IMR-90 (cell line): ENCODE data around the gene CDKN1A. TPM values are rescaled to one million over a fixed set of nuclear protein-coding genes. Genes with fewer than 3 reads are reported as not detected.
A peak's percentile ranks its signal among the peaks of the same experiment; 100 is the strongest.

Source experiments
- ATAC-seq: fragments of 200-7000 bp; cut with Tn5 transposase; 2 replicates; pipeline ENCODE4 v1.9.1; 2020; ENCODE audit warnings: low read depth, mild to moderate bottlenecking, moderate library complexity
- BruUV-seq: library from RNA; stranded (reverse); fragments of 400-500 nt; replicated peaks from 2 replicates; lab custom pipeline; 2021; lab: Mats Ljungman, UMichigan
- CTCF ChIA-PET: fragments of 300-600 bp; formaldehyde crosslinking; extraction: SDS; loops from one replicate; lab custom pipeline; 2021; ENCODE audit warnings: antibody characterized with exemption; lab: Yijun Ruan, JAX
- POLR2A ChIA-PET: fragments of 300-600 bp; sonication (Branson Sonifier 250); formaldehyde crosslinking; loops from one replicate; lab custom pipeline; 2022; ENCODE audit warnings: antibody characterized with exemption; ENCODE audit not compliant: unreplicated experiment; lab: Charles Lee
- DNase-seq: peaks from one replicate; pipeline ENCODE4 v3.0.0; 2013
- H2AFZ ChIP-seq: replicated peaks from 2 replicates; pipeline ENCODE3; 2013; ENCODE audit warnings: low read length, mild to moderate bottlenecking; ENCODE audit not compliant: poor library complexity
- H2AK5ac ChIP-seq: 2 replicates; pipeline ENCODE4 v1.6.1; 2013; ENCODE audit warnings: low read depth, low read length, inconsistent platforms
- H2AK9ac ChIP-seq: replicated peaks from 2 replicates; pipeline ENCODE3; 2013; ENCODE audit warnings: mild to moderate bottlenecking, low read depth, low read length, moderate library complexity; ENCODE audit not compliant: poor library complexity
- H2BK120ac ChIP-seq: 2 replicates; pipeline ENCODE4 v1.6.1; 2013; ENCODE audit warnings: low read depth, low read length, inconsistent platforms
- H2BK15ac ChIP-seq: 3 replicates; pipeline ENCODE4 v1.6.1; 2013; ENCODE audit warnings: low read depth, low read length, inconsistent platforms
- H2BK20ac ChIP-seq: 2 replicates; pipeline ENCODE4 v1.6.1; 2013; ENCODE audit warnings: low read depth, mild to moderate bottlenecking, inconsistent platforms, low read length, moderate library complexity
- H2BK5ac ChIP-seq: 2 replicates; pipeline ENCODE4 v1.6.1; 2013; ENCODE audit warnings: mild to moderate bottlenecking, low read depth, low read length, inconsistent platforms; ENCODE audit not compliant: poor library complexity, severe bottlenecking
- H3K14ac ChIP-seq: replicated peaks from 2 replicates; pipeline ENCODE4 v1.6.1; 2013; ENCODE audit warnings: low read depth, low read length, inconsistent platforms
- H3K18ac ChIP-seq: 2 replicates; pipeline ENCODE4 v1.6.1; 2013; ENCODE audit warnings: low read depth, low read length, control low read depth
- H3K23ac ChIP-seq: 2 replicates; pipeline ENCODE4 v1.6.1; 2013; ENCODE audit warnings: low read depth, low read length, inconsistent platforms
- H3K27ac ChIP-seq: 2 replicates; pipeline ENCODE4 v1.5.1; 2013; ENCODE audit warnings: mild to moderate bottlenecking, control low read depth, low read length; ENCODE audit not compliant: insufficient read depth
- H3K27me3 ChIP-seq: 2 replicates; pipeline ENCODE4 v1.6.1; 2013; ENCODE audit warnings: low read length; ENCODE audit not compliant: control insufficient read depth, insufficient read depth
- H3K36me3 ChIP-seq: 2 replicates; pipeline ENCODE4 v1.6.1; 2013; ENCODE audit warnings: low read length, mixed read lengths; ENCODE audit not compliant: control insufficient read depth, insufficient read depth
- H3K4ac ChIP-seq: 2 replicates; pipeline ENCODE4 v1.6.1; 2013; ENCODE audit warnings: low read depth, low read length, inconsistent platforms
- H3K4me1 ChIP-seq: 2 replicates; pipeline ENCODE4 v1.6.1; 2013; ENCODE audit warnings: low read length, mixed read lengths; ENCODE audit not compliant: control insufficient read depth, insufficient read depth
- H3K4me2 ChIP-seq: 2 replicates; pipeline ENCODE4 v1.6.1; 2013; ENCODE audit warnings: low read depth, mild to moderate bottlenecking, control low read depth, low read length, moderate library complexity
- H3K4me3 ChIP-seq: 2 replicates; pipeline ENCODE4 v1.5.1; 2013; ENCODE audit warnings: low read depth, mild to moderate bottlenecking, control low read depth, low read length, moderate library complexity; ENCODE audit not compliant: insufficient read depth
- H3K56ac ChIP-seq: 2 replicates; pipeline ENCODE4 v1.6.1; 2013; ENCODE audit warnings: low read length, inconsistent platforms; ENCODE audit not compliant: insufficient read depth; ENCODE audit errors: extremely low read depth
- H3K79me1 ChIP-seq, 2 experiments: 2 replicates each; pipeline ENCODE4 v1.6.1; 2013; ENCODE audit warnings: low read length in 2 of 2, inconsistent platforms in 1 of 2, low read depth in 1 of 2
- H3K9ac ChIP-seq: 2 replicates; pipeline ENCODE4 v1.6.1; 2013; ENCODE audit warnings: low read depth, low read length, control low read depth
- H3K9me1 ChIP-seq: 2 replicates; pipeline ENCODE4 v1.6.1; 2013; ENCODE audit warnings: low read length, inconsistent platforms; ENCODE audit not compliant: insufficient read depth
- H3K9me3 ChIP-seq: 2 replicates; pipeline ENCODE4 v1.6.1; 2013; ENCODE audit warnings: low read length; ENCODE audit not compliant: control insufficient read depth, insufficient read depth
- H4K20me1 ChIP-seq: 2 replicates; pipeline ENCODE4 v1.6.1; 2013; ENCODE audit warnings: low read length, inconsistent platforms; ENCODE audit not compliant: insufficient read depth
- H4K5ac ChIP-seq: 2 replicates; pipeline ENCODE4 v1.6.1; 2013; ENCODE audit warnings: mild to moderate bottlenecking, low read depth, low read length, control low read depth
- H4K8ac ChIP-seq, 2 experiments: 2 replicates each; pipeline ENCODE4 v1.6.1; 2013; ENCODE audit warnings: low read depth in 2 of 2, low read length in 2 of 2, control low read depth in 1 of 2, inconsistent platforms in 1 of 2
- H4K91ac ChIP-seq: 2 replicates; pipeline ENCODE4 v1.6.1; 2013; ENCODE audit warnings: low read depth, low read length, inconsistent platforms; ENCODE audit not compliant: insufficient read depth
- BHLHE40 ChIP-seq: fragments of 150-350 bp; IDR thresholded peaks from 2 replicates; pipeline ENCODE4 v1.6.1; 2016; ENCODE audit warnings: mild to moderate bottlenecking, low read depth, low read length
- CEBPB ChIP-seq: IDR thresholded peaks from 2 replicates; pipeline ENCODE4 v1.6.1; 2012; ENCODE audit warnings: low read depth, low read length, improper control_type of control experiment
- CHD1 ChIP-seq: IDR thresholded peaks from 2 replicates; pipeline ENCODE4 v1.6.1; 2012; ENCODE audit warnings: low read depth, low read length, improper control_type of control experiment
- FOS ChIP-seq: fragments of 150-350 bp; IDR thresholded peaks from 2 replicates; pipeline ENCODE4 v1.6.1; 2016; ENCODE audit warnings: low read depth, low read length
- MAFK ChIP-seq: IDR thresholded peaks from 2 replicates; pipeline ENCODE4 v1.6.1; 2012; ENCODE audit warnings: low read depth, low read length, improper control_type of control experiment
- NFE2L2 ChIP-seq: fragments of 150-350 bp; IDR thresholded peaks from 2 replicates; pipeline ENCODE4 v1.6.1; 2016; ENCODE audit warnings: low read depth, mild to moderate bottlenecking, low read length
- POLR2A ChIP-seq: IDR thresholded peaks from 2 replicates; pipeline ENCODE4 v1.6.1; 2012; ENCODE audit warnings: mild to moderate bottlenecking, low read depth, low read length
- RAD21 ChIP-seq: IDR thresholded peaks from 2 replicates; pipeline ENCODE4 v1.6.1; 2012; ENCODE audit warnings: low read length, improper control_type of control experiment
- RCOR1 ChIP-seq: IDR thresholded peaks from 2 replicates; pipeline ENCODE4 v1.6.1; 2012; ENCODE audit warnings: mild to moderate bottlenecking, low read length, improper control_type of control experiment; ENCODE audit not compliant: insufficient replicate concordance
- RFX5 ChIP-seq: IDR thresholded peaks from 2 replicates; pipeline ENCODE4 v1.8.0; 2012; ENCODE audit warnings: low read depth, mild to moderate bottlenecking, low read length, moderate library complexity
- SMC3 ChIP-seq: fragments of 150-350 bp; IDR thresholded peaks from 2 replicates; pipeline ENCODE4 v1.6.1; 2016; ENCODE audit warnings: low read depth, mild to moderate bottlenecking, antibody characterized with exemption, low read length, moderate library complexity
- WGBS, 2 experiments: methylation state at CpG; one replicate each; pipeline versions ENCODE4 v1.1.5 to v1.1.7; 2013; ENCODE audit warnings: missing lambda C conversion rate in 2 of 2; ENCODE audit not compliant: insufficient read length in 1 of 2; ENCODE audit errors: extremely low coverage in 2 of 2; 5-methylcytosine and 5-hydroxymethylcytosine counted together
- dilution Hi-C: fragments of 300-500 bp; cut with HindIII; formaldehyde crosslinking; loops from one replicate; pipeline ENCODE4 v1.14.3; 2018; ENCODE audit warnings: low sequenced_read_pairs; ENCODE audit not compliant: unreplicated experiment
- in situ Hi-C: fragments of 300-500 bp; cut with MboI; formaldehyde crosslinking; loops from 3 replicates; pipeline ENCODE4 v1.14.3; 2019; ENCODE audit warnings: low sequenced_read_pairs, inconsistent platforms, mixed read lengths
- intact Hi-C: fragments of 100-400 bp; cut with micrococcal nuclease; formaldehyde crosslinking; loops from 2 replicates; pipeline ENCODE4 v1.10.0; 2022
- polyA plus RNA-seq, 3 experiments: library from polyadenylated mRNA; depleted of rRNA; stranded (reverse); fragments of >200 nt; gene quantifications; 2 replicates each; pipeline ENCODE4 v1.2.3, GENCODE V29; 2012; ENCODE audit warnings: low replicate concordance in 1 of 3
- total RNA-seq: library from RNA; depleted of rRNA; stranded (reverse); fragments of >200 nt; gene quantifications from 2 replicates; pipeline ENCODE4 v1.2.3, GENCODE V29; 2012
- TF ChIP-seq, protein P1 (sequence below): conservative IDR thresholded peaks from 2 replicates; pipeline ENCODE4 v1.5.1; 2012; ENCODE audit warnings: mild to moderate bottlenecking, low read depth, low read length, improper control_type of control experiment
- TF ChIP-seq, protein P2 (sequence below): fragments of 150-350 bp; IDR thresholded peaks from 2 replicates; pipeline ENCODE4 v1.6.1; 2016; ENCODE audit warnings: low read depth, mild to moderate bottlenecking, low read length, moderate library complexity, borderline replicate concordance

CDKN1A gene
- total and polyA plus RNA-seq, 2 of the 4 experiments (the other 2 are of a cell fraction) = 155 to 576 TPM

DNA sequence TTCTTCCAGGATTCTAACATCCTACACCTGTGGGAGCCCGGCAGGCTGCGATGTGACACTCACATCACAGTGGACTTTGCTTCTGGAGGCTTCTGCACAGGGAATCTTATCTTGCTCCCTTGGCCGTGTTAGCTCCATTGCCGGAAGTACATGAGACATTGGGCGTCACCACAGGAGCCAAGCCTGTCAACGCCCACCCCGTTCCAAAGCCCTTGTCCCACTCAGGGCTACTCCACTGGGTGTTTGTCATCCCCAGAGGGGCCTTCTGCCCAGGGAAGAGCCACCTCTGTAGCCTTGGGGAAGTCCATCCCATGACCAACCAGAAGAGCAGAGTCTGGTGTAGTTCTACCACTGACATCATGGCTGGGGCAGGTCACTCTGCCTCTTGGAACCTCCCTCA, 20.8 kb downstream of the CDKN1A start:
- 60% methylated on average over 7 of the region's 7 CpGs; no CpG with 5 or more reads in 1 of the 2 experiments for WGBS, 2 experiments
- Histone ChIP-seq H3K9me1 (peaks cover 3% of the 10 kb centered on the region; the same call in 1 of the 2 replicates), H4K5ac (no peak overlapping the region), H4K8ac (no peak overlapping the region), H2BK120ac (no peak overlapping the region), H3K4me3 (no peak overlapping the region), H3K4me2 (no peak overlapping the region), H3K4ac (no peak overlapping the region), H2BK15ac (no peak overlapping the region), H3K9me3 (peaks cover 3% of the 10 kb centered on the region), H2AK9ac (no peak overlapping the region), H3K27me3 (peaks cover 21% of the 10 kb centered on the region), H2BK20ac (no peak overlapping the region), H3K9ac (no peak overlapping the region), H4K20me1 (no peaks in the 10 kb centered on the region), H3K14ac (no peak overlapping the region), H3K23ac (no peak overlapping the region), H4K91ac (no peak overlapping the region), H2AFZ (peak overlapping the region; percentile 48), H3K18ac (no peak overlapping the region), H3K27ac (no peak overlapping the region), H3K36me3 (no peaks in the 10 kb centered on the region), H3K79me1 (no peaks in the 10 kb centered on the region), H2AK5ac (no peak overlapping the region), H2BK5ac (no peak overlapping the region), H3K56ac (no peak overlapping the region), H3K4me1 (no peaks in the 10 kb centered on the region)
- intact Hi-C loops (no loop called here), in situ Hi-C loops (no loop called here), dilution Hi-C loops (no loop called here)
- ATAC-seq (no peak), DNase-seq (no peak)
- no TSS peak for BruUV-seq
- ChIA-PET CTCF (no interaction called here), POLR2A (no interaction called here)
- no peak for TF ChIP-seq RCOR1
- no peak for TF ChIP-seq BHLHE40
- TF ChIP-seq POLR2A = no peak
- TF ChIP-seq RFX5 = no peak
- no peak for TF ChIP-seq RAD21
- no peak for TF ChIP-seq CHD1
- no peak for TF ChIP-seq FOS
- no peak for TF ChIP-seq MAFK
- no peak for TF ChIP-seq NFE2L2
- TF ChIP-seq SMC3 = no peak
- TF ChIP-seq, protein P1, sequence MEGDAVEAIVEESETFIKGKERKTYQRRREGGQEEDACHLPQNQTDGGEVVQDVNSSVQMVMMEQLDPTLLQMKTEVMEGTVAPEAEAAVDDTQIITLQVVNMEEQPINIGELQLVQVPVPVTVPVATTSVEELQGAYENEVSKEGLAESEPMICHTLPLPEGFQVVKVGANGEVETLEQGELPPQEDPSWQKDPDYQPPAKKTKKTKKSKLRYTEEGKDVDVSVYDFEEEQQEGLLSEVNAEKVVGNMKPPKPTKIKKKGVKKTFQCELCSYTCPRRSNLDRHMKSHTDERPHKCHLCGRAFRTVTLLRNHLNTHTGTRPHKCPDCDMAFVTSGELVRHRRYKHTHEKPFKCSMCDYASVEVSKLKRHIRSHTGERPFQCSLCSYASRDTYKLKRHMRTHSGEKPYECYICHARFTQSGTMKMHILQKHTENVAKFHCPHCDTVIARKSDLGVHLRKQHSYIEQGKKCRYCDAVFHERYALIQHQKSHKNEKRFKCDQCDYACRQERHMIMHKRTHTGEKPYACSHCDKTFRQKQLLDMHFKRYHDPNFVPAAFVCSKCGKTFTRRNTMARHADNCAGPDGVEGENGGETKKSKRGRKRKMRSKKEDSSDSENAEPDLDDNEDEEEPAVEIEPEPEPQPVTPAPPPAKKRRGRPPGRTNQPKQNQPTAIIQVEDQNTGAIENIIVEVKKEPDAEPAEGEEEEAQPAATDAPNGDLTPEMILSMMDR = no peak
- no peak for TF ChIP-seq CEBPB
- TF ChIP-seq, protein P2, sequence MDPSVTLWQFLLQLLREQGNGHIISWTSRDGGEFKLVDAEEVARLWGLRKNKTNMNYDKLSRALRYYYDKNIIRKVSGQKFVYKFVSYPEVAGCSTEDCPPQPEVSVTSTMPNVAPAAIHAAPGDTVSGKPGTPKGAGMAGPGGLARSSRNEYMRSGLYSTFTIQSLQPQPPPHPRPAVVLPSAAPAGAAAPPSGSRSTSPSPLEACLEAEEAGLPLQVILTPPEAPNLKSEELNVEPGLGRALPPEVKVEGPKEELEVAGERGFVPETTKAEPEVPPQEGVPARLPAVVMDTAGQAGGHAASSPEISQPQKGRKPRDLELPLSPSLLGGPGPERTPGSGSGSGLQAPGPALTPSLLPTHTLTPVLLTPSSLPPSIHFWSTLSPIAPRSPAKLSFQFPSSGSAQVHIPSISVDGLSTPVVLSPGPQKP = no peak
